K562 (cell line): Measurements from ENCODE around the gene KCNN3. TPM values are rescaled to one million over a fixed set of nuclear protein-coding genes. Genes with fewer than 3 reads are reported as not detected.

Experiments used
- CCAR2 ChIP-seq: fragments of 200-400 bp; formaldehyde crosslinking; IDR thresholded peaks from 2 replicates; pipeline ENCODE4 v1.6.1; 2017; ENCODE audit warnings: mild to moderate bottlenecking, low read depth, low read length
- CREM ChIP-seq: IDR thresholded peaks from 2 replicates; pipeline ENCODE4 v1.6.1; 2014; ENCODE audit warnings: antibody characterized with exemption, low read depth
- FOXA3 ChIP-seq, 2 experiments: fragments of 450-650 bp in 1 of 2; sonication (generic) in 1 of 2; formaldehyde crosslinking; IDR thresholded peaks in 1 of 2; conservative IDR thresholded peaks in 1 of 2; 2 replicates each; pipeline versions ENCODE4 v1.4.0 to v1.8.0; 2020 to 2022; ENCODE audit warnings: mild to moderate bottlenecking in 2 of 2, missing genetic modification reagents in 1 of 2
- JUND ChIP-seq, 2 experiments: IDR thresholded peaks; 2 replicates in 1 of 2; 3 replicates in 1 of 2; pipeline ENCODE4 v1.6.1; 2011; ENCODE audit warnings: borderline replicate concordance in 2 of 2, low read depth in 2 of 2, low read length in 2 of 2, improper control_type of control experiment in 1 of 2, missing biosample characterization in 1 of 2, missing genetic modification characterization in 1 of 2, missing genetic modification reagents in 1 of 2
- KDM4B ChIP-seq, 2 experiments: fragments of 450-650 bp in 1 of 2; sonication (generic) in 1 of 2; IDR thresholded peaks; 2 replicates each; pipeline ENCODE4 v1.6.1; 2016 to 2017; ENCODE audit warnings: borderline replicate concordance in 2 of 2, antibody characterized with exemption in 1 of 2, low read depth in 1 of 2, mild to moderate bottlenecking in 1 of 2
- NCOA4 ChIP-seq: fragments of 450-650 bp; IDR thresholded peaks from 2 replicates; pipeline ENCODE4 v1.6.1; 2018; ENCODE audit warnings: mild to moderate bottlenecking; ENCODE audit not compliant: partially characterized antibody
- NONO ChIP-seq, 2 experiments: fragments of 200-400 bp in 1 of 2; fragments of 450-650 bp in 1 of 2; formaldehyde crosslinking in 1 of 2; IDR thresholded peaks; 2 replicates each; pipeline ENCODE4 v1.6.1; 2017; ENCODE audit warnings: low read depth in 2 of 2, mild to moderate bottlenecking in 2 of 2, moderate library complexity in 2 of 2, low read length in 1 of 2
- SAFB ChIP-seq: fragments of 200-400 bp; formaldehyde crosslinking; IDR thresholded peaks from 2 replicates; pipeline ENCODE4 v1.6.1; 2017; ENCODE audit warnings: low read depth, low read length, borderline replicate concordance
- SAP30 ChIP-seq: fragments of 200-600 bp; sonication (generic); IDR thresholded peaks from 2 replicates; pipeline ENCODE4 v1.6.1; 2012; ENCODE audit warnings: borderline replicate concordance, low read depth, mild to moderate bottlenecking, moderate library complexity, low read length, control low read depth, inconsistent platforms; ENCODE audit not compliant: insufficient read depth, poor library complexity, severe bottlenecking
- TEAD1 ChIP-seq, 2 experiments: fragments of 450-650 bp in 1 of 2; sonication (generic) in 1 of 2; formaldehyde crosslinking; IDR thresholded peaks; 2 replicates each; pipeline versions ENCODE4 v1.4.0 to v1.8.0; 2020 to 2022; ENCODE audit warnings: mild to moderate bottlenecking in 2 of 2, missing genetic modification reagents in 1 of 2
- ZNF274 ChIP-seq: IDR thresholded peaks from 2 replicates; pipeline ENCODE4 v1.6.1; 2011; ENCODE audit warnings: low read depth, mild to moderate bottlenecking, low read length, moderate library complexity, borderline replicate concordance
- ZNF584 ChIP-seq: fragments of 200-800 bp; sonication (Bioruptor generic); IDR thresholded peaks from 2 replicates; pipeline ENCODE4 v1.6.1; 2016; ENCODE audit warnings: low read depth, mild to moderate bottlenecking, missing genetic modification characterization, missing compliant biosample characterization
- ZNF76 ChIP-seq: fragments of 250-450 bp; sonication (Bioruptor Pico); IDR thresholded peaks from 2 replicates; pipeline ENCODE4 v1.4.0; 2020; ENCODE audit warnings: mild to moderate bottlenecking, moderate library complexity, borderline replicate concordance
- polyA plus RNA-seq, 8 experiments: library from polyadenylated mRNA; depleted of rRNA in 4 of 8; stranded (reverse) in 5 of 8; unstranded in 3 of 8; fragments of >200 nt; fragmentation: Nextera tagmentation in 2 of 8; fragmentation: Illumina TruSeq in 1 of 8; extraction: Ambion mirVana in 2 of 8; extraction: Trizol in 1 of 8; gene quantifications; 2 replicates each; pipeline versions ENCODE4 v1.2.1 to v1.2.3, GENCODE V29; 2011 to 2014; ENCODE audit warnings: inconsistent platforms in 1 of 8, missing spikeins in 1 of 8
- total RNA-seq, 7 experiments: library from RNA; depleted of rRNA in 6 of 7; stranded (reverse); fragments of >200 nt in 6 of 7; fragmentation: Illumina TruSeq in 2 of 7; extraction: Trizol in 2 of 7; gene quantifications; 2 replicates each; pipeline versions ENCODE4 v1.2.1 to v1.2.3, GENCODE V29; 2011 to 2021; ENCODE audit warnings: low replicate concordance in 1 of 7
- TF ChIP-seq, protein P1 (sequence below): fragments of 450-650 bp; IDR thresholded peaks from 2 replicates; pipeline ENCODE4 v1.7.0; 2016; ENCODE audit warnings: borderline replicate concordance
- TF ChIP-seq, protein P2 (sequence below): fragments of 450-650 bp; formaldehyde crosslinking; IDR thresholded peaks from 2 replicates; pipeline ENCODE4 v1.4.0; 2020; ENCODE audit warnings: mild to moderate bottlenecking, moderate library complexity
- TF ChIP-seq, protein P3 (sequence below), 3 experiments: IDR thresholded peaks in 2 of 3; conservative IDR thresholded peaks in 1 of 3; 2 replicates each; pipeline ENCODE4 v1.5.1; 2011 to 2012; ENCODE audit warnings: low read length in 3 of 3, mild to moderate bottlenecking in 3 of 3, control low read depth in 2 of 3, improper control_type of control experiment in 1 of 3, inconsistent platforms in 1 of 3, low read depth in 1 of 3, mixed read lengths in 1 of 3, moderate library complexity in 1 of 3; ENCODE audit not compliant: insufficient read depth in 2 of 3
- TF ChIP-seq, protein P4 (sequence below): fragments of 250-450 bp; sonication (Bioruptor Pico); IDR thresholded peaks from 2 replicates; pipeline ENCODE4 v1.4.0; 2020; ENCODE audit warnings: mild to moderate bottlenecking, moderate library complexity, borderline replicate concordance

Gene KCNN3
- total and polyA plus RNA-seq, 9 of the 15 experiments (the other 6 are each of a cell fraction or from before 2014, with no cell fraction given): 0.02 to 0.03 TPM; not detected in 7

DNA sequence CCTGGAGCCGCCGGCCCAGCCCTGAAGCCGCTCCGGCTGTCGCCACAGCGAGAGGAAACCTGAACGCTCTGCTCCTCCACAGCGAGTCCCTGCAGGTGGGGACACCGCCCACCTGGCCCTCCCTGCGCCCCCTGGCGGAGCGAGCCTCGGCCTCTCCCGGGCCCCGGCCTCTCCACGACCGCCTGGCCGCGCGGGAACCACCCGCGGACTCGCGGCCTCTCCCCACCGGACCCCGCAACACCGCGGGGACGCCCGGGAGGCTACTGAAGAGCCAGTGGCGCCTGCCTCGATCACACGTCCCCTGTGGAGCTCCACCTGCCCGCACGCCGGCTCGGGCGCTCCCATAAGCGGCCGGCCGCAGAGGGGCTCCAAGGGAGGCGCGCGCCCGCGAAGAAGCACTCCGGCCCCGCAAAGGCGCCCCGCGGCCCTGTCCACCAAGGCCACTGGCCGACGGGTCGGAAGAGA lies 109.6 kb downstream of the KCNN3 start (continued):
- TF ChIP-seq, protein P1, sequence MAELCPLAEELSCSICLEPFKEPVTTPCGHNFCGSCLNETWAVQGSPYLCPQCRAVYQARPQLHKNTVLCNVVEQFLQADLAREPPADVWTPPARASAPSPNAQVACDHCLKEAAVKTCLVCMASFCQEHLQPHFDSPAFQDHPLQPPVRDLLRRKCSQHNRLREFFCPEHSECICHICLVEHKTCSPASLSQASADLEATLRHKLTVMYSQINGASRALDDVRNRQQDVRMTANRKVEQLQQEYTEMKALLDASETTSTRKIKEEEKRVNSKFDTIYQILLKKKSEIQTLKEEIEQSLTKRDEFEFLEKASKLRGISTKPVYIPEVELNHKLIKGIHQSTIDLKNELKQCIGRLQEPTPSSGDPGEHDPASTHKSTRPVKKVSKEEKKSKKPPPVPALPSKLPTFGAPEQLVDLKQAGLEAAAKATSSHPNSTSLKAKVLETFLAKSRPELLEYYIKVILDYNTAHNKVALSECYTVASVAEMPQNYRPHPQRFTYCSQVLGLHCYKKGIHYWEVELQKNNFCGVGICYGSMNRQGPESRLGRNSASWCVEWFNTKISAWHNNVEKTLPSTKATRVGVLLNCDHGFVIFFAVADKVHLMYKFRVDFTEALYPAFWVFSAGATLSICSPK: no peak
- TF ChIP-seq, protein P2, sequence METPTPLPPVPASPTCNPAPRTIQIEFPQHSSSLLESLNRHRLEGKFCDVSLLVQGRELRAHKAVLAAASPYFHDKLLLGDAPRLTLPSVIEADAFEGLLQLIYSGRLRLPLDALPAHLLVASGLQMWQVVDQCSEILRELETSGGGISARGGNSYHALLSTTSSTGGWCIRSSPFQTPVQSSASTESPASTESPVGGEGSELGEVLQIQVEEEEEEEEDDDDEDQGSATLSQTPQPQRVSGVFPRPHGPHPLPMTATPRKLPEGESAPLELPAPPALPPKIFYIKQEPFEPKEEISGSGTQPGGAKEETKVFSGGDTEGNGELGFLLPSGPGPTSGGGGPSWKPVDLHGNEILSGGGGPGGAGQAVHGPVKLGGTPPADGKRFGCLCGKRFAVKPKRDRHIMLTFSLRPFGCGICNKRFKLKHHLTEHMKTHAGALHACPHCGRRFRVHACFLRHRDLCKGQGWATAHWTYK: no peak
- TF ChIP-seq NONO (IDR thresholded peaks at IDR 0.05; ENCODE audit: low read depth in 2 of 2, low read length in 1 of 2) (no peak), CREM (0 out of 2 replicates have a peak, but pooled peaks have one; percentile 3), ZNF76 (CRISPR knock-in tag) (no peak), KDM4B (IDR thresholded peaks at IDR 0.05; ENCODE audit: borderline replicate concordance in 2 of 2, low read depth in 1 of 2) (no peak), ZNF584 (CRISPR knock-in tag) (no peak), NCOA4 (no peak), CCAR2 (no peak), TEAD1 (CRISPR knock-in tag; IDR thresholded peaks at IDR 0.05) (no peak), JUND (IDR thresholded peaks at IDR 0.05; ENCODE audit: borderline replicate concordance, low read depth, low read length) (no peak), JUND (tag; IDR thresholded peaks at IDR 0.05; ENCODE audit: borderline replicate concordance, low read depth, low read length) (no peak), SAFB (peak; percentile 80), SAP30 (no peak), FOXA3 (CRISPR knock-in tag; conservative IDR thresholded peaks at IDR 0.05 in 1 of 2, IDR thresholded peaks at IDR 0.05 in 1 of 2) (no peak), ZNF274 (no peak)
- TF ChIP-seq, protein P3, sequence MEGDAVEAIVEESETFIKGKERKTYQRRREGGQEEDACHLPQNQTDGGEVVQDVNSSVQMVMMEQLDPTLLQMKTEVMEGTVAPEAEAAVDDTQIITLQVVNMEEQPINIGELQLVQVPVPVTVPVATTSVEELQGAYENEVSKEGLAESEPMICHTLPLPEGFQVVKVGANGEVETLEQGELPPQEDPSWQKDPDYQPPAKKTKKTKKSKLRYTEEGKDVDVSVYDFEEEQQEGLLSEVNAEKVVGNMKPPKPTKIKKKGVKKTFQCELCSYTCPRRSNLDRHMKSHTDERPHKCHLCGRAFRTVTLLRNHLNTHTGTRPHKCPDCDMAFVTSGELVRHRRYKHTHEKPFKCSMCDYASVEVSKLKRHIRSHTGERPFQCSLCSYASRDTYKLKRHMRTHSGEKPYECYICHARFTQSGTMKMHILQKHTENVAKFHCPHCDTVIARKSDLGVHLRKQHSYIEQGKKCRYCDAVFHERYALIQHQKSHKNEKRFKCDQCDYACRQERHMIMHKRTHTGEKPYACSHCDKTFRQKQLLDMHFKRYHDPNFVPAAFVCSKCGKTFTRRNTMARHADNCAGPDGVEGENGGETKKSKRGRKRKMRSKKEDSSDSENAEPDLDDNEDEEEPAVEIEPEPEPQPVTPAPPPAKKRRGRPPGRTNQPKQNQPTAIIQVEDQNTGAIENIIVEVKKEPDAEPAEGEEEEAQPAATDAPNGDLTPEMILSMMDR (IDR thresholded peaks at IDR 0.05 in 2 of 3, conservative IDR thresholded peaks at IDR 0.05 in 1 of 3; ENCODE audit: insufficient read depth in 2 of 3, low read depth in 1 of 3, low read length in 3 of 3): peak; percentile 59 to 81 (median 74)
- TF ChIP-seq, protein P4, sequence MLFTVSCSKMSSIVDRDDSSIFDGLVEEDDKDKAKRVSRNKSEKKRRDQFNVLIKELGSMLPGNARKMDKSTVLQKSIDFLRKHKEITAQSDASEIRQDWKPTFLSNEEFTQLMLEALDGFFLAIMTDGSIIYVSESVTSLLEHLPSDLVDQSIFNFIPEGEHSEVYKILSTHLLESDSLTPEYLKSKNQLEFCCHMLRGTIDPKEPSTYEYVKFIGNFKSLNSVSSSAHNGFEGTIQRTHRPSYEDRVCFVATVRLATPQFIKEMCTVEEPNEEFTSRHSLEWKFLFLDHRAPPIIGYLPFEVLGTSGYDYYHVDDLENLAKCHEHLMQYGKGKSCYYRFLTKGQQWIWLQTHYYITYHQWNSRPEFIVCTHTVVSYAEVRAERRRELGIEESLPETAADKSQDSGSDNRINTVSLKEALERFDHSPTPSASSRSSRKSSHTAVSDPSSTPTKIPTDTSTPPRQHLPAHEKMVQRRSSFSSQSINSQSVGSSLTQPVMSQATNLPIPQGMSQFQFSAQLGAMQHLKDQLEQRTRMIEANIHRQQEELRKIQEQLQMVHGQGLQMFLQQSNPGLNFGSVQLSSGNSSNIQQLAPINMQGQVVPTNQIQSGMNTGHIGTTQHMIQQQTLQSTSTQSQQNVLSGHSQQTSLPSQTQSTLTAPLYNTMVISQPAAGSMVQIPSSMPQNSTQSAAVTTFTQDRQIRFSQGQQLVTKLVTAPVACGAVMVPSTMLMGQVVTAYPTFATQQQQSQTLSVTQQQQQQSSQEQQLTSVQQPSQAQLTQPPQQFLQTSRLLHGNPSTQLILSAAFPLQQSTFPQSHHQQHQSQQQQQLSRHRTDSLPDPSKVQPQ (CRISPR knock-in tag): no peak
